Astrocyte (in vitro differentiated cells and primary cell): ENCODE data around the gene CDK3.

ENCODE experiments used
- EZH2 ChIP-seq: IDR thresholded peaks from 2 replicates; pipeline ENCODE4 v1.6.1; 2012; ENCODE audit warnings: mild to moderate bottlenecking, low read length, inconsistent platforms; ENCODE audit not compliant: insufficient read depth
- TF ChIP-seq, protein P1 (sequence below): IDR thresholded peaks from 2 replicates; pipeline ENCODE4 v1.5.1; 2011; ENCODE audit warnings: low read depth, mild to moderate bottlenecking, inconsistent platforms, low read length, moderate library complexity; ENCODE audit not compliant: insufficient read depth

- TF ChIP-seq, protein P1, sequence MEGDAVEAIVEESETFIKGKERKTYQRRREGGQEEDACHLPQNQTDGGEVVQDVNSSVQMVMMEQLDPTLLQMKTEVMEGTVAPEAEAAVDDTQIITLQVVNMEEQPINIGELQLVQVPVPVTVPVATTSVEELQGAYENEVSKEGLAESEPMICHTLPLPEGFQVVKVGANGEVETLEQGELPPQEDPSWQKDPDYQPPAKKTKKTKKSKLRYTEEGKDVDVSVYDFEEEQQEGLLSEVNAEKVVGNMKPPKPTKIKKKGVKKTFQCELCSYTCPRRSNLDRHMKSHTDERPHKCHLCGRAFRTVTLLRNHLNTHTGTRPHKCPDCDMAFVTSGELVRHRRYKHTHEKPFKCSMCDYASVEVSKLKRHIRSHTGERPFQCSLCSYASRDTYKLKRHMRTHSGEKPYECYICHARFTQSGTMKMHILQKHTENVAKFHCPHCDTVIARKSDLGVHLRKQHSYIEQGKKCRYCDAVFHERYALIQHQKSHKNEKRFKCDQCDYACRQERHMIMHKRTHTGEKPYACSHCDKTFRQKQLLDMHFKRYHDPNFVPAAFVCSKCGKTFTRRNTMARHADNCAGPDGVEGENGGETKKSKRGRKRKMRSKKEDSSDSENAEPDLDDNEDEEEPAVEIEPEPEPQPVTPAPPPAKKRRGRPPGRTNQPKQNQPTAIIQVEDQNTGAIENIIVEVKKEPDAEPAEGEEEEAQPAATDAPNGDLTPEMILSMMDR, result peak; percentile 65
- TF ChIP-seq EZH2, result no peak
Observed at GRCh38 chr17:76014100-76014924, 13.7 kb downstream of the CDK3 start.
